ENCODE results near the gene RPL36A.

RPL36A gene
- 17.0 to 31.0 reads per million in 2 donors for total RNA-seq

DNA sequence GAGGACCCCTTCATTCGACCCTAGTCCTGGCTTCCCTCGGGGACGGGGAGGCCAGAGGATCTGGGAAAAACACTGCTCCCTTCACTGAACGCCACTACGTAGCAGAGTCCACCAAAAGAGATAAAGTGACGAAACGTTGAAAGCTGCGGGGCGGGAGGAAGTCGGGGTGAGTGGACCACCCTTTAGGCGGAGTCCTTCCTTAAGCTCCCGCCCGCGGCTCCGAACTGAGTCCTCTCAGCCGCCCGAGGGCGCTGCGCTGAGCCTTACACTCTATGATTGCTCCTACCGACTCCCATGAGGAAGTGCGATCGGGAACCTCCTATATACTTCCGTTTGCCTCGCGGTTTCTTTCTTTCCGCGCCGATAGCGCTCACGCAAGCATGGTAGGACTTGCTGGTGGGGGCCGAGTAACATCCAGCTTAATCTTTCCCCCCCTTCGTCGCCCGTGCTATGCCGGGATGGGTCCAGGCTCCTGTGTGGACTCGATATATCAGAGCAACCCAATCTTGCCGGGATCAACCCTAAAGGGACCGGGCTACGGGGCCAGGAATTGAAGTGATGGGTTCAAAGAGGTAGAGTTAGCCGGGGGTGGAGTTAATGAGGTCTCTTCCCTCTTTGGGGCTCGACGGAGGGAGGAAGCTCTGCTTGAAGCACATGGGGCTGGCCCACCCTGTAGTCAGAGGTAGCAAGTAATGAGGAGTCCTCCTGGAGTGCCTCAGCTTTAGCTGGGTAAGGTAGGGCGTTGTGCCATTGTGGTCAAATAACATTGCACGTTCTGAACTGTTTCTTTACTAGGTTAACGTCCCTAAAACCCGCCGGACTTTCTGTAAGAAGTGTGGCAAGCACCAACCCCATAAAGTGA lies at the start of gene RPL36A:
RPL36A (plus strand) TSS at position 348 of the 862 bp plus-strand sequence; CDS start at position 381, 33 bp downstream.
- DNase-seq, result peak; percentile 62

- DNase-seq, result no peak
Measured at GRCh38 chrX:101347859-101348451, 42.9 kb upstream of the RPL36A start.

DNA sequence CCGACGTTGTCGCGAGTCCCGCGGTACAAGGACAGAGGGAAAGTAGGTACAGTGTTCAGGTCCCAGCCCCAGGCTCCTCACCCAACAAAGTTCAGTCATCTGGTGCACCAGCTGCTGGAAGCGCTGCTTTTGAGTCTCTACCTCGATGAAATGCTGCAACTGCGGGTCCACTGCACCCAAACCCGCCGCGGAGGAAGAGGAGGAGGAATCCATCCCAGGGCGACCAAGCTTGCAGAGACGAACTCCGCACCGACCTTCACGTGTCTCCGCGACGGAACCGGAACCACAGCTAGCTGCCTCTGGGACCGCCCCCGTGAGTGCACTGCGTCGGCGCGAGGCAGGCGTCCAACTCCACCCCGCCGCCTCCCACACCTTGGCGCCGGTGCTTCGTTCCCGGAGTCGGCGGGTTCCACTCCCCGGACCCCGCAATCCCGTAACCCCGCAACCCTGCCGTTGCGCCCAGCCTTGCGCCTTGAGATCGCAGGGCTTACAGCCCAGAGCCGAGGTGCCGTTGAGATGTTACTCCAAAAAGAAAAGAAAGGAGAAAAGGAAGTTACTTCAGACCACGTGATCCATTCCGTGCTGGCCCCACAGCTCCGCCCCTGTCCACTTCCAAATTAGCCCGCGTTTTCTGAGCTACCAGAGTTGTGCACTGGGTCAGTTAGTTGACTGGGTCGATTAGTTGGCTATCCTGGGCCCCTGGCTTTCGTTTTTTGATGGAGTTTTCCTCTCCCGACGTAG lies 42.2 kb upstream of the RPL36A start, which contains the start of gene TIMM8A:
TIMM8A (minus strand) TSS at position 291 of the 741 bp plus-strand sequence; CDS start at position 213, 78 bp downstream.
- DNase-seq, result peak; percentile 58

GRCh38 chrX:101349193-101349562 lies 41.6 kb upstream of the RPL36A start:
- DNase-seq, result no peak

DNA sequence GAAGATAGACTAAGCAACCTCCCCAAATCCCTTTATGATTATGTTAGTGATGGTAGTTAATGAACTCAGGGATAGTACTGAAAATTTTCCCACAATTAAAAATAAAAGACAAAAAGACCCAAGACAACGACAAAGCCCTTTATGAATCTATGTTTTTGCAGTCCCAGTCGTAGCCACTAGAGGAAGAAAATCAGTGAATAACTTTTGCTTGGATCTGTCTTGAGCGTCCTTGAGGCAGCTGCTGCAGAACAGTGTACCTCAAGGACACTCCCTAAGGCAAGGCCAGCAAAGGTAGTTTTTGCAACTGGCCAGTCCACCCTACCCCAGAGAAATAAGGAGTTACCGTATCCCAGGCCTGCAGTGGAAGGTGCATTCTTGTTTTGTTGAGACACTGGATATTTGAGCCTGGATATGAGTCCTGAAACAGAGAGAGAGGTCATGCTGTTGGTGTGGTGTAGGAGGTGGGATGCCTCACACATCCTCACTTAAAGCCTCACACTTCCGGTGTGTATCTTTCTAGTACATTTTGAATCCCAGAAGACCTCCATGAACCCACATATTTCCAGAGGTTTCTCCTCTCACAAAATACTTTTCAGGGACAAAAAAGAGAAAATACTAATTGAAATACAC lies 33.5 kb upstream of the RPL36A start:
- no peak for DNase-seq

- DNase-seq, result no peak
Measured at GRCh38 chrX:101359966-101360365, 30.8 kb upstream of the RPL36A start.

- no peak for DNase-seq
Measured at GRCh38 chrX:101360390-101360789, 30.4 kb upstream of the RPL36A start.

- DNase-seq, result no peak
Measured at GRCh38 chrX:101362116-101362515, 28.7 kb upstream of the RPL36A start.

DNA sequence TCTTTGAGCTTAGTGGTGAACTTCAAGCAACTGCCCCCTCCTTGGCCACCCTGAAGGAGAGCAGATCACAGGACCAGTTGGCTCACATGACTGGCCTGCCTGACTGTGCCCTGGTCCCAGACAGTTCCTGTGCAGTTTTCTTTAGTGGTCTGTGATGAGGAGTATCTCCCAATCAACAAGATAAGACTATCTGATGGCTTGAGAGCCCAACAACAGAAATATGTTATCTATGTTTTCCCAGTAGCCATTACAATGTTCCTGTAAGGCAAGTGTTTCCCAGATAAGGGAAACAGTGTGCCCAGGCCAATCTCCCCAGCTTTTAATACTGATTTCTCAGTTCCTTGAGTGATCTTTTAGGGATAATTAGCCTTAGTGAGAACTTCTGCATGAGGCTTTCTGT lies 28.1 kb upstream of the RPL36A start:
- no peak for DNase-seq

- DNase-seq, result no peak
Measured at GRCh38 chrX:101365301-101365795, 25.5 kb upstream of the RPL36A start.

DNA sequence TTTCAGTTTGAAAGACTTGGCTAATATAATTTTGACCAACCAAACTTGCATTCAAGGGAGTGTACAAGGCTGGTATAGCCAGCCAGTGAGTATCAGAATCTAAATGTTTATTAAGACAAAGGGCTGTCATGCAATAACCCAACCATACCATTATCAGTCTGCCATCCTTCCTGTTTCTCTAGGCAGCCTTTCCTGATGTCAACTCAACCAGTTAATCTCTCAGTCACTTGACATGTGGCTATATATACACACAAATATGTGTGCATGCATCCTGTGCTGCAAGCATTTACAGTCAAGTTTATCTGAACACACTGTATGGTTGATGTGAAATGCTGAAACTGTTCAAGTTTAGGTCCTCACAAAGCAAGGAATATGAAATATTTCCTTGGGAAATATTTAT lies 22.0 kb upstream of the RPL36A start:
- no peak for DNase-seq

GRCh38 chrX:101369687-101370086 lies 21.1 kb upstream of the RPL36A start:
- DNase-seq, result no peak

- DNase-seq, result no peak
Measured at GRCh38 chrX:101370888-101371504, 19.8 kb upstream of the RPL36A start.

GRCh38 chrX:101377547-101377946 lies 13.3 kb upstream of the RPL36A start:
- no peak for DNase-seq

- no peak for DNase-seq
Measured at GRCh38 chrX:101383679-101384205, 7.1 kb upstream of the RPL36A start.

DNA sequence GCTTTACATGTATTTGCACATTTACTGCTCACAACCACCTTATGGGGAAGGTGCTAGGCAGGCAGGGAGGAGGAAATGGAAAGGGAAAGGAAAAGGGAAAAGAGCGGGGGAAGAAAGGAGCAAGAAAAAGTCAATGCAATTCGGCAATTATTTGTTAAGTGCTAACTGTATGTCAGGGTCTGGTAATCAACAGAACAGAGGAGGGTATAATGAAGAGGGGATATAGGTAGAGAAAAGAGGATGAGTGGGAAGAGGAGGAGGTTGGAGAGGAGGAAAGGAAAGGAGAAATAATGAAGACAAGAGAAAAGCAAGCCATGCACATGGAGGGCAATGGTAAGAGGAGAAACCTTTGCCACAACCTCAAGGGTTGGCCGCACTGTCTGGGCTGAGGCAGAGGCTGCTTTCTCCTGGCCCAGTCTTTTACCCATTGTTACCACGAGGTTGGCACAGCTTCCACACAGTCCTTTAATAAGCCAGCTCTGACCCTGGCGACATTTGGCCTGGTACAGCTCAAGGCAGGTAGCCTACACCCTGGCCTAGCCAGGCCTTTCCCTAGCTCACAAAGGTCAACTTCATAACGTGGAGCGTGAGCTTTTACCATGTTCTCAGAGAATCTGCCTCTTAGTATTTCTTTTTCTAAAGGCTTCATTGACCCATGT lies 5.7 kb upstream of the RPL36A start:
- DNase-seq, result no peak

- no peak for DNase-seq
Measured at GRCh38 chrX:101385795-101386541, 4.8 kb upstream of the RPL36A start, which contains the start of gene BTK. TSS of gene BTK (minus strand) at chrX:101386191. CDS start at chrX:101375284, 10,907 bp downstream.

DNA sequence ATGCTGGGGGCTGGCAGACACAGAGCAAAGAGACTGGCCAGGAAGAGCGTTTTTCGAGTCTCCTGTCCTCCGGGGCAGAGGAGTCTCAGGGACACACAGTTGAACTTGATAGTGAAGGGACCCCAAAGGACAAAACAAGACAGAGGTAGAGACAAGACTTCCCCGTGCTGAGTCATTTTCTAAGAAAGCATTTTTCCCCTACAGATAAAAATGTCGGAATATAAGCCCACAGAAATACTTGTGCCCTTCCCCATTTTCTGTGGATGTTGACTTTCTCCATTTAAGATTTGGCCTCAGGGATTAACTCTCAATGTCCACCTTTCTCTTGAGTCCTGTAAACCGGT lies 4.3 kb upstream of the RPL36A start:
- DNase-seq, result no peak

DNA sequence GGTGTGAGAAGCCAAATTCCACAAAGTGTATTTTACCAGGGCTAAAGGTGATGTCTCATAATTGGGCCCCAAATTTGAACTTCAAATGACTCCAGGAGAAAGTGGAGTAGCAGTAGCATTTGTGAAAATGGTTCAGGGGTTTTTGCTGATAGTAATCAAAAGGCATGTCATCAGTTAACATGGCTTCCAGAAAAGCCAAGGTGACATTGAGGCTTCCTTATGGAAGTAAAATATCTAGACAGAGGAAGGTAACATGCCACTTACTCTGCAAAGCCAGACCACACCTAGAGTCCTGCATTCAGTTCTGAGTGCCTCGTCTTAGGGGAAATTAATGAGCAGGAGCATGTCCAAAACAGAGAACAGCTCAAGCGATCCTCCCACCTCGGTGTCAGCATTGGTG lies 2.2 kb upstream of the RPL36A start:
- no peak for DNase-seq

DNA sequence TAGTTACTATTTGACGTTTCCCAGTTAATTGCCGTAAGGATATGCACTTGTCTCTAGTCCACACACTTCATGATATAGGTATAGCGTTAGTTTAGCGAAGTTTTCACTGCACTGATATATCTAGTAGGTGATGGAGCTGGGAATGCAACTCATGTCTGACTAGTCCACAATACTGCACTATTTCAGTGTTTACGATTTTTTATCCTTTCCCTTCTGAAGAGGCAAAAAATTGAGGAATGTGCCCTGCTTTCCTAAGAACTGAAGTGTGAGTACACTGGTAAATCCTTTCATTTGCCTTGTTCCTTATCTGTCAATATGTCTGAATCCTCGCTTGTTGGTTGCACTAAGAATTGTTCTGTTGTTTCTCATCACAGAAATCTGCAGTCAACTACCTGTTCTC lies 1.0 kb downstream of the RPL36A start:
- DNase-seq, result no peak

All from activated gamma-delta T cell (primary cell).